Fibroblast of upper back skin (primary cell): ENCODE data around the gene AXIN2.
A peak's percentile ranks its signal among the peaks of the same experiment; 100 is the strongest.

Experiments
- DNase-seq: peaks from one replicate; pipeline ENCODE4 v3.0.0-alpha.2; 2013

The AXIN2 gene

DNA sequence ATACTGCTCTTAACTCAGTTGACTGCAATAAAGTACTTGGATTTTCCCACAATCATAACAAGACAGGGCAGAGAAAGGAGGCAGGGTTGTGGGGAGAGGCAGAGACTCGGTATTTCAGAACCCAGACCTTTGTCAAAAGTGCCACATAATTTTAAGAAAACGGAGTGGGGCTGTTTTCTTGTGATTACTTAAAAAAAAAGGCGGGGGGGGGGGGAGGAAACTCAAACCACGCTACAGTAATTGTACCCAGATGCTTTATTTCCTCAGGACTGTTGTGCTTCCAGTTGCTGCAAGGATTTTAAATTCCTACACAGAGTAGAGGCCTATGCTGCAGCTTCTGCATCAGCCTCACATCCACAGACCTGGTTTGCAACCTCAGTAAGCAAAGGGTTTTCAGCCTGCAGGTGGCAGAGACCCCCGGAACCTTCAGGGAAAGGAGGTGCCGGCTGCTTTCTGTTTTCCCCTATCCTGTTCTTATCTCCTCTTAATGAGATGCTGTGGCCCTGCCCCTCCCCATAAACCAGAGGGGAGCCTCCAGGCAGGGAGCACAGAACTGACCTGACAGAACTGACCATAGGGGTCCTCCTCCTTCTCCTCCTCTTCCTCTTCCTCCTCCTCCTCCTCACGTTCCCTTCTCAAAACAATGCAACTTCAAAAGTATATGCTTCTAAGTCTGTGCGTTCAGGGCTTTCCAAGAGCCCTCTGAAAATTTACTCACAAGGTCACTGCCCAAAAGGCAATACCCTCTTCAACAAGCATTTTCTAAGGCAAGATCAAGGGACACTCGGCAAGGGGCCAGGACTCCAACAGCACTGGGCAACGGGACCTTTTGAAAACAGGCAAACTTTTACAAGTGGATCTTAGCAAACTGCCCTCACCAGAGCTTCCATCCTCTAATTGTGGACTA lies 7.5 kb downstream of the AXIN2 start:
- DNase-seq, result peak; percentile 74

DNA sequence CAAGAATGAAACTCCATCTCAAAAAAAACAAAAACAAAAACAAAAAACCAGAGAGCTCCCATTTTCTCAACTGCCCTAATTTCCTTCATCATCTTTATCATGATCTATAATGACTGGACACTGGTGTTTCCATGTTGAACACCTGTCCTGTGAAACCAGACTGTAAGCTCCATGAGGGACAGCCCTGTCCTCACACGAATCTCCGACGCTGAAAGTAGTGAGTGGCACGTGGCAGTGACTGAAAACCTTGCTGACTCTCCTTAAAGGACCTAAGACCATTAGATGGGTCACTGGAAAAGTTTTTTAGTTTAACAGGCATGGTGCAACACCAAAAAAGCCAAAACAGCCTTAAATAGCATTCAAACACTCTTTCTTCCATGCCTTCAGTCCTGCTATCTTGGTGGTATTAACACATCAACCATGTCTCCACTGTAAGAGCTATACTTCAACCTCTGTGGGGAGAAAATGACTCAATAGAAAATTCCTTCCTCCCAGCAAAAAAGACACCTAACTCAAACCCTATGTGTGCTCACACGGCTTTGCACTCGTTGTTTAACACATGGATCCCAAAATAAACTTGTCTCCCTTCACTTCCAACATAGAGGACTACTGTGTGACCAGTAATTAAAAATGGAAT lies 8.3 kb downstream of the AXIN2 start:
- peak; percentile 94 for DNase-seq

DNA sequence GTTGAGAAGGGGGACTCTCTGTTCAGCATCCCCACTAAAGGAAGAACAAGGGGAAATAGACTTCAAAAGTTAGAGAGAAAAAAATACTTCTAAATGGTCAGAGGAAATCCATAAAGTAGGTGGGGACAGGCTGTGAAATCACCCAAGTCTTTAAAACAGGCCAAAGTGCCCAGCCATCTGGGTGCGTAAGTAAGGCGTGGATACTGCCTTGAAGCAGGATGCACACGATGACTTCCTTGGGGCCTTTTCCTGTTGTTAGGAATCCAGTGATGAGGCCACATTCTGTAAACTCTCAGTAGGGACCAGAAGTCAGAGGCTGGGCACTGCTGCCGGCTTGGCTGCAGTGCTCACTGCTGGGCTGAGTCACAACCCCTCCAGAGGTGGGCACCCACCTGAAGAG lies 9.2 kb downstream of the AXIN2 start:
- no peak for DNase-seq

DNA sequence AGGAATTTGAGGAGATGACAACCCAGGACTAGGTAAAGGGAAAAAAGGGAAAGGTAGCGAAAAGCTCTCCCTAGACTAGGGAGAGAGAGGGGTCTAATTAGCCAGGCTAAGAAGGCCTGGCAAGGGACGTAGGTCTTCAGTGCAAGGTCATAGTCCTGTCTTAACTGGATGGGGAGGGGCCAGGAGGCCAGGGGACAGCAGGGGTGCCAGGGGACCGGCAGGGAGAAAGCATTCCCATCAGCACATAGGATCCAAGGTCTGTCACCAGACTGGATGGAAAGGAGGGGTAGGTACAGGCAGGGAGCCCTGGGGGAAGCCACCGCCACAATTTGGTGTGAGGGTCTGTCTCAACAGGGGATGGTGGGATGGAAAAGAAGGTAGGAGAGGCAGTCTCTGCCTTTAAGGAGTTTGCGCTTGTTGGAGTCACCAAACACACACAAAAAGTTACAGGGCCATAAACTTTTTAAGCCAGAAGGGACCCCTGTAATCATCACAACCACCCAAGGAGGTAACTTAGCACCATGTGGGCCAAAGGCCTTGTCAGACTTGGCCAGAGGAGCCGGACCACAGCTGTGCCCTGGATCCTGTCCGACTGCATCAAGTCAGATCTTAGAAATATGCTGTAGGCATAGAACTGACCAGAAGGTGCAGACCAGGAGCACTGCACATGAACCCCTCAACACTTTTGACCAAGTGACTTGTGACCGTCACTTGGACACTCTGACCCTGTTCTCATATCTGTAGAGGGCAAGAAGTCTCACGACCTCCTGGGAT lies 10.0 kb downstream of the AXIN2 start:
- no peak for DNase-seq

DNA sequence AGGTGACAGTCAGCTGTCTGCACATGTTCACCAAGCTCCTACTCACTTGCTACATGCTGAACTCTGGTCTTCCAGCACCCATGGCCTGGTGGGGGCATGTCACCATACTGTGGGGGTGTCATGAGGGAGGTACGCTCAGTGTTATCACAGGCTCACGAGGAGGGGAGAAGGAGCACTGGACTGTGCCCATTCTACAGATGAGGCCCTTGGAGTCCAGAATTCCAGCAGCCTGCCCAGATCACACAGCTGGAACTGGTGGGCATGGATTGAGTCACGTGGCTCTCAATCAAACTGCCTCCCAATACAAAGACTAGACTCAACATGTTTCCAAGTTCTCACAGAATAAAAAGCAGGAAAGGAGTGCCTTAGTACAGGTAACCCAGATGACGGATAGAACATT lies 10.7 kb downstream of the AXIN2 start:
- DNase-seq, result no peak

DNA sequence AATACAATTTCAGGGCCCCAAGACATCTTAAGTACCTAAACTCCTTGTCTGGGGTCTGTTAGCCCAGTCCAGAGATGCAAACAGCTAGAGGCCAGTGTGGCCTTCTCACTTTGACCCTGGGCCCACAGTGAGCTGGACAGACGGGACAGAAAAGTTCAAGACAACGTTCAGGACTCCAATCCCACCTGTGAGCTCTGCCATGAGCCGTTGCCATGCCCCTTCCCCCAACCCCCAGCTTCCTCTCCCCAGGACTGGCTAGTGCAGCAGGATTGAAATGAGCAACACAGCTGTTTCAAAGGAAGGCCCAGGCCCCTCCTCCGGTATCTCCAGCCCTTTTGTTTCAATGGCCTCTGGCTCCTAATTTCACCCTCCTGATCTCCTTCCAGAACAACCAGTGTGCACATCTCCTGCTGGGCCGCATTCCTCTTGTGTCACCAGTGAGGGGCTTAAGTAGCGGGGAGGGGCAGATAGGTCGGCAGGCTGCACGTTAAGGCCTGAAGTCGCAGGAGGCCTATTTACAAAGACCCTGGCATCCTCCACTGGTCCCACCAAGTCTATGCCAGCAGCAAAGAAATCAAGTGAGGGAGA lies 11.3 kb downstream of the AXIN2 start:
- DNase-seq, result no peak

DNA sequence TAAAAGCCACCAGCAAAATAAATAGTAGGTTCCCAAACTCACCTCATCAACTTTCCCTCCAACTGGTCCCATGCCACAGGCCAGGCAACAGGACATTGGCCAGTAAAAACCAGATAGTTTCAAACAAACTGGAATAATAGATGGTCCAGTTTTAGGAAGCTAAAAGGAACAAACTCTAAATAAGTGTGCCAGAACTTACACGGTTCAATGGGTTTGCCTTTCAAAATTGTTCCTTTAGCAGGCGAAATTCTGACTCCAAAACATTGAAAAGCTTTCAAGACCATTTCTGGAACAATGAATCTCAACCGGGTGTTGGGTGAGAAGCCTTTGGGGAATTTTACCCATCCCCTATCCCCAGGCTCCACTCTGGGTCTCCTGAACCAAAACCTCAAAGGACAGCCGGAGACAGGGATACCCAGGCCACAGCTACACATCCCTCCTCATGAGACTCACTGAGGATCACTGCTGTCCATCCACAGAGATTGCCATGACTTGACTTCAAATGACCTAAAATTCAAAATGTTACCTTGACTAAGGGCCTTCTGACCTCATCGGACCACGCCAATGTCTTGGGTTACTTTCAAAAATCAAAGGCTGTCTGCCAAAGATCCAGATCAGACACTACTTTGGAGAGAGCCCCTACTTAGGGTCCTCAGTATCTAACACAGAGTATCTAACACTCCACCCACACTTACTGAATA lies 13.0 kb downstream of the AXIN2 start:
- no peak for DNase-seq

DNA sequence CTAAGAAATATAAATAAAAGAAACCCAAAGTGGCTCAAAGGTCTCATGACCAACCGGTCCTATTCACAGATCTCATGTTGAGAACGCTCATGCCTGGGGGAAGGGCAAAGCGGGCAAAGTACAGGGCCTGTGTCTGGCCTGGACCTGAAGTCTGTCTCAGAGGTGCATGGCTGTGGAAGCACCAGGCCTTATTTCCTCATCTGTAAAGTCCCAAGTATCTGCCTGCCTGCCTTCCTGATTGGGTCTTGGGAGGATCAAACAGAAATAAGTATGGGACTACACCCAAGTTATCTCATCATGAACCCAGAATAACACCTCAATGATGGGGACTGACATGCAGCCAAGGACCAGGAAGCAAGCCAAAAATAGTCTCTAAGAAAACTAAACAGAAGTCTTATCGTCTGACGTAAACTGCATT lies 14.2 kb downstream of the AXIN2 start:
- peak; percentile 62 for DNase-seq

DNA sequence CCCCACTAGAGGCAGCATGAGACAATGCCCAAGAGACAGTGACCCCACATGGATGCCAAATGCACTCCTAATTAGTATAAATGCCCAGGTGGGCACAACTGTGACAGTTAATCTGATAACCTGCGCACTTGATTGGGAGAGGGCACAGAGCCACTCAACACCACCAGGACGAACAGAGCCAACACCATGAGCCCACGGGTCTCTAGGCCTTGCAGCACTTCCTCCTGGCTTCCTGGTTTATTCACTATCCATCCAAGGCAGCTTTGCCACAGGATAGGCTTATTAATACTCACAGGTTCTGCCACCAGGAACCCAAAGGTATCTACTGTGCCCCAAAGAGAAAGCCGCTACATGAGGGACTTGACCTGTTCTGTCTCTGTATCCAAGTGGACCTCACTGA lies 14.9 kb downstream of the AXIN2 start:
- no peak for DNase-seq

DNA sequence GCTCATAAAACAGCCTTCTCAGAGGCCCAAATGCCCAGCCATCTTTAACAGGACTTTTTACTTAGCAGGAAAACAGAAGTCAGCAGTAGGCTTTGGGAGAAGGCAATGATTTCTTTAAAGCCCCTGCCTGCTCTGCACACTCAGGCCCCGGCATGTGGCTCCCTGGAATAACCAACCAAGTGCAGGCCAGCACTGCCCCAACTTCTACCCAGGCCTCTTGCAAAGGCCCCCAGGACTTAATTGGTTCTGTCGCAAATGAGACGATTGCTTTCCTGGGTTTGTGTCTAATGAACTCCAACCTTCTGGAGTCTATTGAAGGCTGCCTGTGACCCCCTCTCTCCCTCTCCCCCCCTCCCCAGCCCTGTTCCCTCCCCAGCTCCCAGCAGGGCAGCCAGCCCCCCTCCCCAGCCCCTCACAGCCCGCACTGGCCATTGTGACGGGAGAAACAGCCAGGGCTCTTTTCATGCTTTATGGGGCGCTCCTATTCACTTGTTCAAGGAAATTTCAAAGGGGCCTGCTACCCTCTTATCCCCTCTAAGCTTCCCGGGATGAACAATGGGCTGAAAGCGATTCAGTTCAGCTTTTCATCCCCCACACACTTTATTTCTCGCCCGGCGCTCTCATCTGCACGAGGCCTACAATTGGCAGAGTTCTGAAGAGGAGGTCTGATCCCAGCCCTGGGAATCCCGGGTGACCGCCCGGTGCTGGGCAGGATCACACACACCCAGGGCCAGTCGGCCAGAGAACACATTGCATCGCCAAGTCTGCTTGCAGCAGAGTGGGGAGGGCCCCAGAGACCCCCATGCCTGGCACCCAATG lies 15.5 kb downstream of the AXIN2 start:
- no peak for DNase-seq

DNA sequence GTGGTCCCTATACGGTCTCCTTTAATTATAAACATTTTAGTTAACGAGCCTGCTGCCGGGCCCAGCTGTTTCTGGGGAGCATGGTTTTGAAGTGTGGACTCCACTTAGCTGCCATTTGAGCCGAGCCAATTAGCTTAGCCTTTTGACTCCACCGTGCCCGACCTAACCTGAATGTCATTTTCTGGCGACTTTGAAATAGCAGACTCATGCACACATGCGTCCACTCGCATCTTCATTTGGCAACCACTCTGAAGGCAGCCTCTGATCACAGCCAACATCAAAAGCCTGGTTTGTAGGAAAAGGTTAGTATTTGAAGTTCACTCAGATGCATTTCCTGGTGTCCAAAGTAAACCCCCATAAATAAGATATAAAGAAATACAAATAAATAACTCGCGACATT lies 16.8 kb downstream of the AXIN2 start:
- no peak for DNase-seq

DNA sequence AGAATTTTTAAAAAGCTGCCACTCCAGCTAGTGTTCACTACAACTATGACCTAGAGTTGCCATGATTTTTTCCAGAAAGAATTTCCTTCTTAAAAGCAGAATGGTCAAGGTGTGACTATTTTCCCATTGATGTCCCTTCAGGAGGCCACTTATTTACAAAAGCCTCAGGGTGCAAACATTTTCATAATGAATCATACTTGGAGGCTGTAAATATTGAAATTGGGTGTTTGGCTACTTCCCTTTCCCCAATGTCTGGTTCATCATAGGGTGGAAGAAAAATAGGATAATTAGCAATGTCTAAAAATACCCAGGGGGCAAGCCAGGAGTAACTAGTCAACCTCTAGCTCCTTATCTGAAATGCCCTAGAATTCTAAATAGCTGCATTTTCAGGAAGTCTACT lies 18.8 kb downstream of the AXIN2 start:
- no peak for DNase-seq

DNA sequence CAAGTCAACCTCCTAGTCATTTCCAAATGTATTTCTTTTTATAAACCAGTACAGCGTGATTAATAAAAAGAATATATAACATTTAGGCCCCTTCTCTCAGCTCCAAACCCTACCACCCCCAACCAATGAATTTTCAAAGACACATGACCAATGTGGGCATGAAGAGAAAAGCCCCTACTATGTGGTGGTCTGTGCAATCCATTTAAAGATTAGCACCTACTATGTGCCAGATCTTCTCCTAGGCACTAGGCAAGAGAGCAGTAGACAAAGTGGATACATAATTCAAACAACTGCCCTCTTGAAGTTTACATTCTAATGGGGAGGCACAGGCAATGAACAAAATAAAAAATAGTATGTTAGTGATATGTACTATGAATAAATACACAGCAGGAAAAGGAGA lies 19.4 kb downstream of the AXIN2 start:
- no peak for DNase-seq

DNA sequence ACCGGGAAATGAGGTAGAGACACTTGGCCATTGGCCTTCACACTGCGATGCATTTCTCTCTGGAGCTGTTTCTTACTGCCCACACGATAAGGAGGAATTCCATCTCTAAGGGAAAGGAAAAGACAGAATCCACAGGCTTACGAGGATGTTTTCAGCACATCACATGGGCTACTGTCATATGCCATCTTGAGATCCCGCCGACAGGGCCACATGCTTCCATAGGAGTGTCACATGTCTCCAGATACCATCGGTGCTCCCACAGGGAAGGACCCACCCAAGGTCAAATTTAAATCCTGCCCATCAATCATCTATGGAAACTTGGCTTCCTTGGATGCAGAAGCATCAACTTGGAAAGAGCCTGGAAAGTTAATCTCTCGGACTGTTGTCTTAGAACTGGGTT lies 20.0 kb downstream of the AXIN2 start:
- no peak for DNase-seq

DNA sequence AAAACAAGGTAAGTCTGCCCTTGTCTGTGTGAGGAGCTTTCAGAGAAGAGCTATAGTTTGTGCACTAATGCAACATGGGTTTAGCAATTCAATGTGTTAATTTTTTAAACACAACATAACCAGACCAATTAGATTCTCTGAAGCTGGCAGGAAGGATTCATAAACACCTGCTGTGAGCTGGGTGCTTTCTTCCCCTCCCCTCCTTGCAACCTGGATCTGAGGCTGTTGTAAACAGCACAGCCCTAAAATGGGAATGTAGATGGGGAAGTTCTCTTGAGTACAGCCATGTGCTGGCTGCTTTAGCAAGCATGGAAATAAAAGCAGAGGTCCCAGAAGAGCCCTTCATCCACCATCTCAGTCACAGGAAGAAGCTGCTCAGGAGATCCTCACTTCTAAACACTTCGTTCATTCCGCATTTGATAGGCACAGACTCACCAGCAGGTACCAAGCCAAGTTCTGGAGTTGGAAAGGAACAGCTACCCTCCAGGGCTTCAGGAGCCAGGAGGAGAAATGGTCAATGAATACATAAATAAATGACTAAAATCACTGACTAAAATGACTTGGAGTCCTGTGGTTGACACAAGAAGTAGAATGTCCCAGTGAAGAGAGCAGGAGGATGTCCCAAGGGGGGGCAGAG lies 21.7 kb downstream of the AXIN2 start:
- DNase-seq, result no peak

DNA sequence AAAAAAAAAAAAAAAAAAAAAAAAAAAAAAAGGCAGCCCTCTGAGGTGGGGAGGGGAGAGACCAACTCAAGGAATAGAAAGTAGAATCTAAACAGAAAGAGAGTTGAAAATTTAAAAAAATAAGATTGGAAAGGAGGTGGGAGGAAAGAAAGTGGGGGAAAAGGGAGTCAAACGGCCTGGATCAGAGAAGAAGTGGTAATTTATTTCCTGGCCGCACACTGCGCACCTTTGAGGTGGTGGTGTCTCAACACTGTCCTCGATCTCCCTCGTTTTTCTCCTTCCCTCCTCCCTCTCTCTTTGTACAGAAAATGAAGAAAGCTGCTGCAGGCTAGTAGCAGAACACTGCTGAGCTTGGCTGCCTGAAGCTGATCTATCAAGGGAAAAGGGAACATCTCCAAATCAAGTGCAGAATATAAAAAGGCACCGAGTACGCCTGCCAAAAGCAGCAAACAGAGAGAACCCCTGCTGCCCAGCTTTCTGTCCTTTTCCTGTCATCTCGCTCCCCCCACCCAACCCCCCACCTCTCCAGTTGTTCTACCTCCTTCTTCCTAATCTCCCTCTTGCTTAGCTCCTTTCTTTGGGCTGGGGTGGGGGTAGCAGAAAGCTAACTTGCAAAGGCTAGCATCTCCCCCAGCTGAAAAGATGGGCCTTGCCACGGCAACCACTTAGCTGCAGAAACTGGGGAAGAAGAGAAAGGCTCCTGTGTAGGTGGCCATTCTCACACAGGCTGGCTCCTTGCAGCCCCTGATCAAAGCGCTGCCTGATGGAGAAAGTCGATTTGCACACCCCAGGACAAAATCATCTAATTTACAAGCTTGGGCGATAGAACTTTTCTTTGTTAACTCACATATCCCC lies 22.5 kb downstream of the AXIN2 start:
- no peak for DNase-seq

DNA sequence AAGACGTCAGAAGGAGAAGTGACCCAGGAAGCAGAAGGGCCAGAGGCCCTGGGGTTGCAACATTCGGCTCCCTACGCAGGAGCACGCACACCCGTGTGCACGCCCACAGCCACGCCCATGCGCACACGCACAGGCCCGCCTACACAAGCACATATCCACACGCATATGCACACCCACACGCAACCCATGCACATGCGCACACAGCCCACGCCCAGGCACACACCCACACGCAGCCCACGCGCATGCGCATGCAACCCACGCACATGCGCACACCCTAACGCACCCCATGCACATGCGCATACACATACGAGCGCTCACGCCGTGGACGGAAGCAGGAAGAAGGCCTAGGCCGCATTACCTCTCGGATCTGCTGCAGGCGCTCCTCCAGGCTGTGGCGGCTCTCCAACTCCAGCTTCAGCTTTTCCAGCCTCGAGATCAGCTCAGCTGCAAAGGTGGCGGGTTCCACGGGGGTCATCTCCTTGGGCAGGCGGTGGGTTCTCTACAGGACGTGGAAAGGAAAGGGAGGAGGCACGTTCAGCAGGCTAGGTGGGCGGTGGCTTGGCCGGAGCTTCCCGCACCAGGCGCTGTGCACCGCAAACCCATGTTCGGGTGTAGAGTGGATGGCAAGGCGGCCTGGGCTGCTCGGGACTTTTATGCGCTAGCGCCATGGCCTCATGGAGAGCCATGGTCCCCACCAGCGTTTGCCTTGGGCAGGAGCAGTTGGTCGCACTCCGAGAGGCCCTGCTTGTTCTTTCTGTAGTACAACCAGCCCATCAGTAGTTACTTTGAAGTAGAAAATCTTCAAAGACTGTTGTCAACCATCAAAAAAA lies 23.4 kb downstream of the AXIN2 start:
- DNase-seq, result no peak

DNA sequence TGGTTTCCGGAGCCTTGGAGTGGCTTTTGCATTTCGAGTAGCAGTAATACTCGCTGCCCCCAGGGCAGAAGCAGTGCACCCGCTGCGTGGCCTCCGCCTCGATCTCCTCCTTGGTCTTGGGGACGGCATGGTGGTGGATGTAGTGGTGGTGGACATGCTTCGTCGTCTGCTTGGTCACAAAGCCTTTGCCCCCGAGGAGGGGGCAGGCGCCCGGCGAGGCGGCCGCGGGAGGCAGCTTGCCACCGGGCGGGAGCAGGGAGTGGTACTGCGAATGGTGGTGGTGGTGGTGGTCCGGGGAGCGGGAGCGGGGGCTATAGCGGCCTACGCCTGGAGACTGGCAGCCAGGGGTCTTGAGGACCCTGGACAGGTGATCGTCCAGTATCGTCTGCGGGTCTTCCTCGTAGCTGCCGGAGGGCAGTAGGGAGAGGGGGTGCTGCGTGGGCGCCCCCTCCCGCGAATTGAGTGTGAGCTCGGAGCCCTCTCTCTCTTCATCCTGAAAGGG lies 24.1 kb downstream of the AXIN2 start:
- no peak for DNase-seq
